DOHH2 (cell line): ENCODE results near the gene PIP5K1A.

Experiments
- H3F3A ChIP-seq: fragments of 200-600 bp; sonication (generic), shearing (Covaris generic); 2 replicates; pipeline ENCODE4 v1.6.0; 2016; ENCODE audit warnings: antibody characterized with exemption, mild to moderate bottlenecking; ENCODE audit not compliant: control insufficient read depth, insufficient read depth
- H3K27ac ChIP-seq: fragments of 200-600 bp; sonication (generic); 2 replicates; pipeline ENCODE4 v1.5.1; 2014; ENCODE audit warnings: low read depth, mild to moderate bottlenecking, low read length, moderate library complexity
- H3K27me3 ChIP-seq: fragments of 200-600 bp; sonication (generic); 2 replicates; pipeline ENCODE4 v1.6.1; 2014; ENCODE audit warnings: mild to moderate bottlenecking, low read length, mixed read lengths; ENCODE audit not compliant: control insufficient read depth
- H3K36me3 ChIP-seq: fragments of 200-600 bp; sonication (generic); 2 replicates; pipeline ENCODE4 v1.6.1; 2014; ENCODE audit warnings: mild to moderate bottlenecking, low read length, moderate library complexity, mixed read lengths; ENCODE audit not compliant: control insufficient read depth
- H3K4me1 ChIP-seq: fragments of 200-600 bp; sonication (generic); 2 replicates; pipeline ENCODE4 v1.6.1; 2014; ENCODE audit warnings: mild to moderate bottlenecking, low read length, mixed read lengths; ENCODE audit not compliant: control insufficient read depth
- H3K4me2 ChIP-seq: fragments of 200-600 bp; sonication (generic); 2 replicates; pipeline ENCODE4 v1.6.0; 2014; ENCODE audit warnings: mild to moderate bottlenecking, low read length, moderate library complexity
- H3K4me3 ChIP-seq: fragments of 200-600 bp; sonication (generic); 2 replicates; pipeline ENCODE4 v1.5.1; 2014; ENCODE audit warnings: mild to moderate bottlenecking, low read length, mixed read lengths
- H3K79me2 ChIP-seq: fragments of 200-600 bp; sonication (generic); 2 replicates; pipeline ENCODE4 v1.6.1; 2014; ENCODE audit warnings: mild to moderate bottlenecking, low read length, mixed read lengths; ENCODE audit not compliant: control insufficient read depth
- H3K9me2 ChIP-seq: fragments of 200-600 bp; sonication (generic); replicated peaks from 2 replicates; pipeline ENCODE4 v1.6.1; 2014; ENCODE audit warnings: mild to moderate bottlenecking, low read length, mixed read lengths; ENCODE audit not compliant: control insufficient read depth
- H3K9me3 ChIP-seq: fragments of 200-600 bp; sonication (generic); 2 replicates; pipeline ENCODE4 v1.6.1; 2014; ENCODE audit warnings: antibody characterized with exemption, low read length, mixed read lengths; ENCODE audit not compliant: control insufficient read depth, insufficient read depth
- H4K20me1 ChIP-seq: fragments of 200-600 bp; sonication (generic); 2 replicates; pipeline ENCODE4 v1.6.0; 2014; ENCODE audit warnings: low read depth, mild to moderate bottlenecking, antibody characterized with exemption, low read length, moderate library complexity; ENCODE audit not compliant: control insufficient read depth, insufficient read depth
- CTCF ChIP-seq: fragments of 200-600 bp; sonication (generic); IDR thresholded peaks from one replicate; pipeline ENCODE4 v1.5.1; 2014; ENCODE audit warnings: antibody characterized with exemption, mild to moderate bottlenecking, low read depth, low read length; ENCODE audit not compliant: poor library complexity, severe bottlenecking
- EZH2phosphoT487 ChIP-seq: fragments of 200-600 bp; sonication (generic); IDR thresholded peaks from 2 replicates; pipeline ENCODE4 v1.6.1; 2017; ENCODE audit warnings: borderline replicate concordance, mild to moderate bottlenecking, antibody characterized with exemption, low read length, moderate library complexity, mixed read lengths

PIP5K1A gene

GRCh38 chr1:151158326-151158725 is 40.0 kb upstream of the PIP5K1A start:
- no peak for TF ChIP-seq EZH2phosphoT487
- no peak for TF ChIP-seq CTCF
- no peak overlapping the region for H3K27ac ChIP-seq
- peaks cover 43% of the 10 kb centered on the region for H3K4me1 ChIP-seq
- H3K79me2 ChIP-seq, result peaks cover 16% of the 10 kb centered on the region
- no peaks in the 10 kb centered on the region for H3K9me3 ChIP-seq
- H3K9me2 ChIP-seq, result no peaks in the 10 kb centered on the region
- H4K20me1 ChIP-seq, result no peaks in the 10 kb centered on the region
- H3K27me3 ChIP-seq, result no peaks in the 10 kb centered on the region
- H3K4me3 ChIP-seq, result no peak overlapping the region; the same call in 1 of the 2 replicates
- peaks cover 29% of the 10 kb centered on the region for H3K36me3 ChIP-seq
- peak overlapping the region; percentile 95 for H3K4me2 ChIP-seq
- H3F3A ChIP-seq, result peaks cover 21% of the 10 kb centered on the region

- no peaks in the 10 kb centered on the region for H3K27me3 ChIP-seq
- H3K9me2 ChIP-seq, result no peaks in the 10 kb centered on the region
- peaks cover 16% of the 10 kb centered on the region for H3K79me2 ChIP-seq
- peaks cover 29% of the 10 kb centered on the region for H3K36me3 ChIP-seq
- H3K27ac ChIP-seq, result peak overlapping the region; percentile 29
- no peaks in the 10 kb centered on the region for H3K9me3 ChIP-seq
- peaks cover 43% of the 10 kb centered on the region for H3K4me1 ChIP-seq
- H3K4me2 ChIP-seq, result peak overlapping the region; percentile 95
- H4K20me1 ChIP-seq, result no peaks in the 10 kb centered on the region
- peak overlapping the region; percentile 26 for H3K4me3 ChIP-seq
- peaks cover 21% of the 10 kb centered on the region for H3F3A ChIP-seq
- TF ChIP-seq EZH2phosphoT487, result no peak
Observed at GRCh38 chr1:151158751-151159251, 39.6 kb upstream of the PIP5K1A start.

GRCh38 chr1:151159373-151159772 is 39.0 kb upstream of the PIP5K1A start:
- TF ChIP-seq EZH2phosphoT487 (no peak), CTCF (no peak)
- H3K9me3 ChIP-seq, result no peaks in the 10 kb centered on the region
- no peaks in the 10 kb centered on the region for H4K20me1 ChIP-seq
- H3K4me2 ChIP-seq, result peak overlapping the region; percentile 95
- peaks cover 18% of the 10 kb centered on the region for H3K79me2 ChIP-seq
- H3K36me3 ChIP-seq, result peaks cover 29% of the 10 kb centered on the region
- no peaks in the 10 kb centered on the region for H3K27me3 ChIP-seq
- no peaks in the 10 kb centered on the region for H3K9me2 ChIP-seq
- H3K4me3 ChIP-seq, result peak overlapping the region; percentile 26
- H3F3A ChIP-seq, result peaks cover 21% of the 10 kb centered on the region
- H3K4me1 ChIP-seq, result peaks cover 46% of the 10 kb centered on the region
- H3K27ac ChIP-seq, result peak overlapping the region; percentile 29

- no peak for TF ChIP-seq CTCF
- TF ChIP-seq EZH2phosphoT487, result no peak
- no peak overlapping the region for H3K27ac ChIP-seq
Observed at GRCh38 chr1:151164732-151165280, 33.5 kb upstream of the PIP5K1A start.

More at GRCh38 chr1:151164732-151165280, 33.5 kb upstream of the PIP5K1A start:
- Histone ChIP-seq H3F3A (peaks cover 13% of the 10 kb centered on the region), H3K79me2 (peaks cover 31% of the 10 kb centered on the region), H3K4me3 (peak overlapping the region; percentile 91), H4K20me1 (no peaks in the 10 kb centered on the region), H3K4me2 (peak overlapping the region; percentile 80), H3K9me3 (no peaks in the 10 kb centered on the region), H3K4me1 (peaks cover 24% of the 10 kb centered on the region), H3K36me3 (peaks cover 40% of the 10 kb centered on the region), H3K27me3 (no peaks in the 10 kb centered on the region), H3K9me2 (no peaks in the 10 kb centered on the region)
